Activated T-cell treated with anti-CD3 and anti-CD28 coated beads, Interleukin-2, amount 50 U/mL, for 4 hours (primary cell): ENCODE data around the gene KCNJ14. TPM values are rescaled to one million over a fixed set of nuclear protein-coding genes. Genes with fewer than 3 reads are reported as not detected.
A peak's percentile ranks its signal among the peaks of the same experiment; 100 is the strongest.

ENCODE experiments used
- ATAC-seq, 2 donors: fragments of 200-7000 bp; cut with Tn5 transposase; one replicate each; pipeline ENCODE4 v1.10.0; 2021
- DNase-seq: peaks from one replicate; pipeline ENCODE4 v3.0.0-alpha.2; 2020
- H3K27me3 Mint-ChIP-seq: one replicate; pipeline ENCODE4 v1.8.0; 2021; ENCODE audit warnings: low read depth, mixed read lengths
- H3K36me3 Mint-ChIP-seq: one replicate; pipeline ENCODE4 v1.8.0; 2022; ENCODE audit warnings: mixed read lengths; ENCODE audit not compliant: insufficient read depth
- H3K4me1 Mint-ChIP-seq: one replicate; pipeline ENCODE4 v1.8.0; 2021; ENCODE audit warnings: low read depth, mixed read lengths
- H3K4me3 Mint-ChIP-seq: one replicate; pipeline ENCODE4 v1.8.0; 2021; ENCODE audit warnings: mild to moderate bottlenecking, moderate library complexity, mixed read lengths
- H3K9me3 Mint-ChIP-seq: one replicate; pipeline ENCODE4 v1.8.0; 2021; ENCODE audit warnings: mixed read lengths
- total RNA-seq, 3 donors: library from RNA; stranded (reverse); gene quantifications; one replicate each; pipeline ENCODE4 v1.2.1, GENCODE V29; 2021

KCNJ14 gene
- 1 to 10 TPM; 3.1 to 3.3 (median 3.3) TPM for total RNA-seq

DNA sequence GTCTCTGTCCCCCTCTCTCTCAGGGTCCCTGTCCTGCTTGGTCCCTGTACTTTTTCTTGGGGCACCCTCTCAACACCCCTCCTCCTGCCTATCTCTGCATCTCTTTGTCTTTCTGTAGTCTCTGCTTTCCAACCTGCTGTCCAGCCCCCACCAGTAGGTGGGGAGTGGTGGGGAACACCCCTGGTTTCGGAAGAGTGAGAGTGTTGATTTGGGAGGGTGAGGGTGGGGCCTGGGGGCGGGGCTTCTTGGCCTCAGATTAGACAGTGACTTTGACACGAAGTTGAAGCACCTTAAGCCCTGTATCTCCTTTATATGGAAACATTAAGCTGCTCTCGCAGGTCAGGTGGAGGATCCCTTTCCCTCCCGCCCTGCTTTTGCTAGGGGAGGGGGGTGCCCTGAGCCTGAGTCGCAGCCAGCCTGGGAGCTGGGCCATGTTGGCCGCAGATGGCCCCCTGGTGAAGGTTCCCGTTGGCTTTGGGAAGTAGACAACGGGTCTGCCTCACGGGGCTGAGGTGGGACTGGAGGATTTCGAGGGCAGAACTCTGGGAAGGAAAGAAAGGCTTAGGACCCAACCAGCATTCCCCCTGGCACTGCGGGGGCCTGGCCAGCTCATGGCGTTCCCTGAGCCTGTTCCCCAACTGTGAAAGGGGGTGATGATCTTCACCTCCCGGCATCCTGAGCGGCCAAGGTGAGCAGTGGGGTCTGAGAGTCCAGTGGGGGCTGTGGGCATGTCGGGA is at the start of gene KCNJ14:
Gene KCNJ14 (plus strand): TSS at position 404 of the 737 bp plus-strand sequence. CDS start 6,151 bp downstream, outside the sequence.
- Mint-ChIP-seq H3K9me3 (no peaks in the 10 kb centered on the region), H3K36me3 (peaks cover 29% of the 10 kb centered on the region), H3K4me1 (peaks cover 3% of the 10 kb centered on the region), H3K4me3 (no peak within 1 kb of the TSS), H3K27me3 (no peaks in the 10 kb centered on the region)
- ATAC-seq = no peak
- DNase-seq = no peak

- Mint-ChIP-seq H3K36me3 (no peaks in the 10 kb centered on the region), H3K27me3 (peaks cover 8% of the 10 kb centered on the region), H3K4me3 (no peak overlapping the region), H3K9me3 (no peaks in the 10 kb centered on the region), H3K4me1 (peaks cover 9% of the 10 kb centered on the region)
- no peak for DNase-seq
- ATAC-seq = no peak
Measured at GRCh38 chr19:48405850-48406249, 49.5 kb upstream of the KCNJ14 start.

GRCh38 chr19:48413879-48414587 is 41.3 kb upstream of the KCNJ14 start:
- Mint-ChIP-seq H3K36me3 (no peaks in the 10 kb centered on the region), H3K4me1 (peaks cover 14% of the 10 kb centered on the region), H3K9me3 (no peaks in the 10 kb centered on the region), H3K27me3 (peaks cover 11% of the 10 kb centered on the region), H3K4me3 (no peak overlapping the region)
- no peak for ATAC-seq
- no peak for DNase-seq

GRCh38 chr19:48415395-48415794 is 40.0 kb upstream of the KCNJ14 start:
- ATAC-seq (peak; percentile 68 to 69), DNase-seq (peak; percentile 58)
- Mint-ChIP-seq H3K9me3 (no peaks in the 10 kb centered on the region), H3K27me3 (peaks cover 11% of the 10 kb centered on the region), H3K36me3 (no peaks in the 10 kb centered on the region), H3K4me1 (peaks cover 16% of the 10 kb centered on the region), H3K4me3 (no peak overlapping the region)

GRCh38 chr19:48415806-48416221 is 39.6 kb upstream of the KCNJ14 start:
- Mint-ChIP-seq H3K27me3 (peaks cover 11% of the 10 kb centered on the region), H3K36me3 (no peaks in the 10 kb centered on the region), H3K4me3 (no peak overlapping the region), H3K9me3 (no peaks in the 10 kb centered on the region), H3K4me1 (peaks cover 16% of the 10 kb centered on the region)
- ATAC-seq (no peak), DNase-seq (no peak)

- peaks cover 16% of the 10 kb centered on the region for H3K4me1 Mint-ChIP-seq
- no peaks in the 10 kb centered on the region for H3K36me3 Mint-ChIP-seq
- DNase-seq (no peak), ATAC-seq (no peak)
- peaks cover 11% of the 10 kb centered on the region for H3K27me3 Mint-ChIP-seq
- H3K9me3 Mint-ChIP-seq = no peaks in the 10 kb centered on the region
- no peak overlapping the region for H3K4me3 Mint-ChIP-seq
Measured at GRCh38 chr19:48417421-48417820, 38.0 kb upstream of the KCNJ14 start.

- Mint-ChIP-seq H3K9me3 (no peaks in the 10 kb centered on the region), H3K36me3 (no peaks in the 10 kb centered on the region), H3K27me3 (peaks cover 11% of the 10 kb centered on the region), H3K4me3 (peak overlapping the region; percentile 59), H3K4me1 (peaks cover 16% of the 10 kb centered on the region)
- no peak for ATAC-seq
- DNase-seq = no peak
Measured at GRCh38 chr19:48418317-48419064, 36.9 kb upstream of the KCNJ14 start.

- H3K4me3 Mint-ChIP-seq = peak overlapping the region; percentile 59
Measured at GRCh38 chr19:48419158-48419920, 36.0 kb upstream of the KCNJ14 start.

GRCh38 chr19:48421548-48421947 is 33.8 kb upstream of the KCNJ14 start:
- DNase-seq (no peak), ATAC-seq (no peak)
- Mint-ChIP-seq H3K27me3 (peaks cover 4% of the 10 kb centered on the region), H3K4me3 (no peak overlapping the region), H3K4me1 (peaks cover 14% of the 10 kb centered on the region), H3K9me3 (no peaks in the 10 kb centered on the region), H3K36me3 (no peaks in the 10 kb centered on the region)

More at GRCh38 chr19:48419158-48419920, 36.0 kb upstream of the KCNJ14 start:
- H3K9me3 Mint-ChIP-seq = no peaks in the 10 kb centered on the region
- H3K36me3 Mint-ChIP-seq = no peaks in the 10 kb centered on the region
- ATAC-seq (peak; percentile 81 to 85), DNase-seq (peak; percentile 60)
- H3K27me3 Mint-ChIP-seq = peaks cover 11% of the 10 kb centered on the region
- H3K4me1 Mint-ChIP-seq = peaks cover 16% of the 10 kb centered on the region

- no peaks in the 10 kb centered on the region for H3K36me3 Mint-ChIP-seq
- DNase-seq (no peak), ATAC-seq (no peak)
- H3K27me3 Mint-ChIP-seq = no peaks in the 10 kb centered on the region
- no peaks in the 10 kb centered on the region for H3K9me3 Mint-ChIP-seq
- peak overlapping the region; percentile 24 for H3K4me3 Mint-ChIP-seq
- H3K4me1 Mint-ChIP-seq = peaks cover 5% of the 10 kb centered on the region
Measured at GRCh38 chr19:48424694-48425219, 30.6 kb upstream of the KCNJ14 start.

DNA sequence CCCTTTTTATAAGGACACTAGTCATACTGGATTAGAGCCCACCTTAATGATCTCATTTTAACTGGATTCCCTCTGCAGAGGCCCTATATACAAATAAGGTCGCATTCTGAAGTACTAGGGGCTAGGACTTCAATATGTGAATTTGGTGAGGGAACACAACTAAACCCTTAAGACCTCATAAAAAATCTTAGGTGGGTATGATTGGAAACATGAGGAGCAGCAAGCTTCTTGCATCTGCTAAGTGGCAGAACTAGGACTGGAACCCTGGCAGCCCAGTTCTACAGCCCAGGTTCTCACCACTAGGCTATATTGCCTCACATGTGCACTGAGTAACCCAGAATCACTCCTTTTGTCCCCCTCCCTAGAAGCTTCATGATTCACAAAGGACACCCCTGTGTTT is 26.7 kb upstream of the KCNJ14 start:
- H3K9me3 Mint-ChIP-seq = no peaks in the 10 kb centered on the region
- H3K4me3 Mint-ChIP-seq = no peak overlapping the region
- H3K36me3 Mint-ChIP-seq = no peaks in the 10 kb centered on the region
- H3K4me1 Mint-ChIP-seq = peaks cover 5% of the 10 kb centered on the region
- no peaks in the 10 kb centered on the region for H3K27me3 Mint-ChIP-seq
- DNase-seq = no peak
- no peak for ATAC-seq

- Mint-ChIP-seq H3K4me1 (no peaks in the 10 kb centered on the region), H3K9me3 (no peaks in the 10 kb centered on the region), H3K27me3 (peaks cover 21% of the 10 kb centered on the region), H3K4me3 (no peak overlapping the region), H3K36me3 (no peaks in the 10 kb centered on the region)
- ATAC-seq (no peak), DNase-seq (no peak)
Measured at GRCh38 chr19:48433337-48433736, 22.0 kb upstream of the KCNJ14 start.

DNA sequence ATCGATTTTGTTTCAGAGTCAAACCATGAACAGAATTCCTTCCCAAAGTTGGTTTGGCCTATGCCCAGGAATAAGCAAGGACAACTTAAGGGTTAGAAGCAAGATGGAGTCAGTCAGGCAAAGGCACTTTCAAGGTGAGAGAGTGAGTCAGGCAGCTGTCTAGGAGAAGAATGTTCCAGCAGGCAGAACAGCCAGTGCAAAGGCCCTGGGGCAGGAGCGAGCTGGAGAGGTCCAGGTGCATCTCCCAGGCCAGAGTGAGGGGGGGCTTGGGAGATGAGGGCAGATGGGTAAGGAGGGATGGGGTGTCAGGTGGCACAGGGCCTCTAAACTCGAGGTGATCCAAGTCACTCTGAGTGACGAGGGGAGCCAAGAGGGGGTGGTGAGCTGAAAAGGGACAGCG is 18.8 kb upstream of the KCNJ14 start:
- Mint-ChIP-seq H3K27me3 (peaks cover 24% of the 10 kb centered on the region), H3K9me3 (no peaks in the 10 kb centered on the region)
- ATAC-seq = no peak

More for the DNA sequence above, 18.8 kb upstream of the KCNJ14 start:
- no peaks in the 10 kb centered on the region for H3K4me1 Mint-ChIP-seq
- no peak overlapping the region for H3K4me3 Mint-ChIP-seq
- H3K36me3 Mint-ChIP-seq = no peaks in the 10 kb centered on the region
- no peak for DNase-seq
